ENCODE data around the gene SHB.
"Not testable (repeated sequence)": the region's sequence is repeated elsewhere in the genome, so short reads cannot be mapped to it uniquely, and the experiment has no call there.

The SHB gene

DNA sequence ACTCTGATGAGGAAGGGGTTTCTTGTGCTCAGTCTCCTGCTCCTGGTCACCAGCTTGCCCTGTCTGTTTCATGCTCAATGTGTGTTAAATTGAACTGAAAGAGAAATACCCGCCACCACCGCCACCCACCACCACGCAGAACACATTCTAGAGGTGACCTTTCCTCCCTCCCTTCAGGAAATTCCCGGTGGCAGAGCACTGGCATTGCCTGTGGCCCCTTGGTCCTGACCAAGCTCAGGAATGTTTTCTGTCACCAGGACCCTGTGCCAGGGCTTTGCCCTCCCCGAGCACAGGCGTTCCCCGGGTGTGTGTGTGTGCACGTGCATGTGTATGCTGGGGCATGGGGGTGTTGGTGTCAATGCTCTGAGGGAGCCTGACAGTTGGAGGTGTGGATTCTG lies 154.9 kb downstream of the SHB start:
- Histone ChIP-seq H3K27me3 (ENCODE audit: control insufficient read depth, insufficient read depth, low read length) (no peaks in the 10 kb centered on the region), H3K4me1 (ENCODE audit: control insufficient read depth, insufficient read depth, low read length) (peaks cover 1% of the 10 kb centered on the region), H3K36me3 (ENCODE audit: control insufficient read depth, insufficient read depth, low read length) (peaks cover 4% of the 10 kb centered on the region), H3K9ac (ENCODE audit: low read depth, low read length) (no peak overlapping the region), H3K9me3 (ENCODE audit: control insufficient read depth, insufficient read depth, low read length) (no peaks in the 10 kb centered on the region), H3K4me3 (ENCODE audit: low read depth, low read length) (no peak overlapping the region)

DNA sequence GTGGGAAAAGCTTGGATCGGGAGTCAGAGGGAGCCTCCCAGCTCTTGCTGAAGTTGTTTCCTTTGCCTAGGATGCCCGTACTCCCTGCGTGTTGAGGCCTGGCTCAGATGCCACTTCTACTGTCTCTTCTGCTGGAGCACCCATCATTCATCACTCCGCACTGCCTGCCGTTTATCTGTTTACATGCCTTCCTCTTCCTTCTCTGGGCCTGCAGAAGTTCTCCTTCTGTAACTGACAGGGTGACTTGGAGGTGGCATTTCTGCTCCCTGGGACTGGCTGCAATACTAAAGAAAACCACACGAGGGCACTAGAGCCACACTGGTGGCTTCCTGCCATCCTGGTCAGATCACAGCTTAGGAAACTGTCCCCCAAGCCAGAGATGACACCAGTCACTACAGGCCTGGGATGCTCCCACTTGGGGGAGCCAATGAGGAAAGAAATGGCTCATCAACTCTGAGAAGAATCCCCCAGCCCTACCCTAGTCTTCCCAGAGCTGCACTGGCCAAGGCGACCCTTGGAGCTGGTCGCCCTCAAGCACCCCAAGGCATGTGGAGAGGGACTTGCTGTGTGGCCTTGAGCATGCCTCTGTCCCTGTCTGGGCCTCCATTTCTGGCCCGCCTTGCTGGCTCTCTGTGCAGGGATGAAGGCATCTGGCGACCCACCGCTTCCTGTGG lies 155.4 kb downstream of the SHB start:
- no peaks in the 10 kb centered on the region for H3K4me1 ChIP-seq (ENCODE audit: control insufficient read depth, insufficient read depth, low read length)
- no peak overlapping the region for H3K9ac ChIP-seq (ENCODE audit: low read depth, low read length)
- peaks cover 4% of the 10 kb centered on the region for H3K36me3 ChIP-seq (ENCODE audit: control insufficient read depth, insufficient read depth, low read length)
- no peaks in the 10 kb centered on the region for H3K9me3 ChIP-seq (ENCODE audit: control insufficient read depth, insufficient read depth, low read length)
- no peaks in the 10 kb centered on the region for H3K27me3 ChIP-seq (ENCODE audit: control insufficient read depth, insufficient read depth, low read length)
- H3K4me3 ChIP-seq (ENCODE audit: low read depth, low read length): no peak overlapping the region

DNA sequence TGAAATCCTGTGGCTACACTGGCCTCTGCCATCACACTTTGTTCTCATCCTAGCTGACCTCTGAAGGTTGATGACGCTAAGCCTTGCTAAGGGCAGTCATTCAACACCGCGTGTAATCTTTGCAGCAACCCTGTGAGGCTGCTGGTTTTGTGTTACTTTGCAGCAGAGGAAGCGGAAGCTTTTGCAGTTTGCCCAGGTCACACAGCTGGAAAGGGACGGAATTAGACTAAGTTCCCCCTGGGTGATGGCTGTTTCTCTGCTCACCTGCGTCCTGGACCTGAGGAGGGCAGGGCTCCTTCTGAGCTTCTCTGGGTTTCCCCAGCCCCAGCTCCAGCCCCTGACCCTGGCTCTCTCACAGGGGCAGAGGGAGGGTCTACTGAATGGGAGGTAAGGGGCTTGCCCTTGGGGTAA lies 157.8 kb downstream of the SHB start:
- Histone ChIP-seq H3K9ac (ENCODE audit: low read depth, low read length) (no peak overlapping the region), H3K4me1 (ENCODE audit: control insufficient read depth, insufficient read depth, low read length) (no peaks in the 10 kb centered on the region), H3K4me3 (ENCODE audit: low read depth, low read length) (no peak overlapping the region), H3K9me3 (ENCODE audit: control insufficient read depth, insufficient read depth, low read length) (no peaks in the 10 kb centered on the region), H3K27me3 (ENCODE audit: control insufficient read depth, insufficient read depth, low read length) (no peaks in the 10 kb centered on the region), H3K36me3 (ENCODE audit: control insufficient read depth, insufficient read depth, low read length) (no peaks in the 10 kb centered on the region)

DNA sequence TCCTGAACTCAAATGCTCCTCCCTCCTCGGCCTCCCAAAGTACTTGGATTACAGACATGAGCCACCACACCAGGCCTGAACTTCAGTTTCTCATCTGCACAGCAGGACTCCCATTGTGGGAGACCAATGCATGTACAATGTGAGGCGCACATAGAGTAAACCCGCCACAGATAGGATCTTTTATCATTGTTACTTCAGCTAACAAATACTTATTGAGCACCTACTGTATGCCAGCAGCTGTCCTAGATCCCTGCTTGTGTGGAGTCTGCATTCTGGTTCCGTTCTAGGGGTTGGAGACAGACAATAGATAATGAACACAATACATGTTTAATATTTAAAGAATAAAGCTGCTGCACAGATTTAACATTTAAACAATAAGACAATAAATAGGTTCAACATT lies 158.8 kb downstream of the SHB start:
- Histone ChIP-seq H3K4me3 (ENCODE audit: low read depth, low read length) (no peak overlapping the region), H3K9ac (ENCODE audit: low read depth, low read length) (no peak overlapping the region), H3K27me3 (ENCODE audit: control insufficient read depth, insufficient read depth, low read length) (no peaks in the 10 kb centered on the region), H3K4me1 (ENCODE audit: control insufficient read depth, insufficient read depth, low read length) (no peaks in the 10 kb centered on the region), H3K9me3 (ENCODE audit: control insufficient read depth, insufficient read depth, low read length) (no peaks in the 10 kb centered on the region), H3K36me3 (ENCODE audit: control insufficient read depth, insufficient read depth, low read length) (no peaks in the 10 kb centered on the region)

DNA sequence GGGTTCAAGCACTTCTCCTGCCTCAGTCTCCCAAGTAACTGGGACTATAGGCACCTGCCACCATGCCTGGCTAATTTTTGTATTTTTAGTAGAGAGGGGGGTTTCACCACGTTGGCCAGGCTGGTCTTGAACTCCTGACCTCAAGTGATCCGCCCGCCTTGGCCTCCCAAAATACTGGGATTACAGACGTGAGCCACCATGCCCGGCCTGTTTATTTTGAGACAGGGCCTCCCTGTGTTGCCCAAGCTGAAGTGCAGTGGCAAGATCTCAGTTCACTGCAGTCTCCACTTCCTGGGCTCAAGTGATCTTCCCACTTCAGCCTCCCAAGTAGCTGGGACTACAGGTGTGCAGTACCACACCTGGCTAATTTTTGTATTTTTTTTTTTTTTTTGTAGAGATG lies 159.2 kb downstream of the SHB start:
- not testable (repeated sequence) for H3K4me3 ChIP-seq (ENCODE audit: low read depth, low read length); H3K36me3 ChIP-seq (ENCODE audit: control insufficient read depth, insufficient read depth, low read length); H3K9me3 ChIP-seq (ENCODE audit: control insufficient read depth, insufficient read depth, low read length); H3K4me1 ChIP-seq (ENCODE audit: control insufficient read depth, insufficient read depth, low read length); H3K27me3 ChIP-seq (ENCODE audit: control insufficient read depth, insufficient read depth, low read length); H3K9ac ChIP-seq (ENCODE audit: low read depth, low read length)

DNA sequence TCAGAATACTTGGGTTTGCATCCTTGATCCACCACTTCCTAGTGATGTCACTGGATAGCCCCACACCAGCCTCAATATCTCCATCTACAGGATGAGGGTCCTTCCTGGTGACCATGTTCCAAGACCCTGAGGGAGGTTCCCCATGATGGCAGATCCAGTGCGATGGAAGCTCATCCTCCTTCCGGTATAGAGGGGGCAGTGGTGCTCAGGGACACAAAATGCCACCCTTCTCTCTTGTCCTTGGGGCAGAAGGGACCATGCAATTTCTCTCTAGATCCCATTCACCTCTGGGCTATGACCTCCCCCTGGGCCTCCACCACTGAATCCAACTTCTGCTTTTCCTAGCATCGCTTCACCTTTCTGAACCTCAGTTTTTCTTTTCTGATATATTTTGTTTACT lies 159.7 kb downstream of the SHB start:
- Histone ChIP-seq H3K4me3 (ENCODE audit: low read depth, low read length) (no peak overlapping the region), H3K27me3 (ENCODE audit: control insufficient read depth, insufficient read depth, low read length) (no peaks in the 10 kb centered on the region), H3K36me3 (ENCODE audit: control insufficient read depth, insufficient read depth, low read length) (no peaks in the 10 kb centered on the region), H3K9ac (ENCODE audit: low read depth, low read length) (no peak overlapping the region), H3K4me1 (ENCODE audit: control insufficient read depth, insufficient read depth, low read length) (peaks cover 2% of the 10 kb centered on the region), H3K9me3 (ENCODE audit: control insufficient read depth, insufficient read depth, low read length) (no peaks in the 10 kb centered on the region)

DNA sequence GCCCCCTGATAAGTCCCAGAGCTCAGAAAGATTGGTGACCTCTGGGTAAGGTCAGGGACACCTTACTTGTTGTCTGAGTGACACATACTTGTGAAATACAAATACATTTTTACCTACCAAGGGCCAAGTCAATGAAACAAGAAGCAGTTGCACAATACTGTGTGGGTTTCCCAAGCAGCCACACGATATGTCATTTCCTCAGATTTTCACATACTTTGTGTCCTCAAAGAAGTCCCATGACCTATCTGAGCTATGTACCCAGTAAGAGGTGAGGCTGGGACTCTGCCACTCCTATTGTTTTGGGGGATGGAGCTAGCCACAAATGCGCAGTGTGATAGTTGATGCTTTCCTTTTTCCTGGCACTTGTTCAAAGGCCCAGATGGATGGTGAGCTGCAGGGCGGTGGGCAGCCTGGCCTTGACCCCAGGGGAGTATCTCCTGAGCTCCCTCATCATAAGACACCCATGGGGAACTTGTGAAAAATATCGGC lies 160.3 kb downstream of the SHB start:
- no peaks in the 10 kb centered on the region for H3K27me3 ChIP-seq (ENCODE audit: control insufficient read depth, insufficient read depth, low read length)
- no peak overlapping the region for H3K4me3 ChIP-seq (ENCODE audit: low read depth, low read length)
- no peaks in the 10 kb centered on the region for H3K36me3 ChIP-seq (ENCODE audit: control insufficient read depth, insufficient read depth, low read length)
- no peaks in the 10 kb centered on the region for H3K9me3 ChIP-seq (ENCODE audit: control insufficient read depth, insufficient read depth, low read length)
- peaks cover 2% of the 10 kb centered on the region for H3K4me1 ChIP-seq (ENCODE audit: control insufficient read depth, insufficient read depth, low read length)
- H3K9ac ChIP-seq (ENCODE audit: low read depth, low read length): no peak overlapping the region

DNA sequence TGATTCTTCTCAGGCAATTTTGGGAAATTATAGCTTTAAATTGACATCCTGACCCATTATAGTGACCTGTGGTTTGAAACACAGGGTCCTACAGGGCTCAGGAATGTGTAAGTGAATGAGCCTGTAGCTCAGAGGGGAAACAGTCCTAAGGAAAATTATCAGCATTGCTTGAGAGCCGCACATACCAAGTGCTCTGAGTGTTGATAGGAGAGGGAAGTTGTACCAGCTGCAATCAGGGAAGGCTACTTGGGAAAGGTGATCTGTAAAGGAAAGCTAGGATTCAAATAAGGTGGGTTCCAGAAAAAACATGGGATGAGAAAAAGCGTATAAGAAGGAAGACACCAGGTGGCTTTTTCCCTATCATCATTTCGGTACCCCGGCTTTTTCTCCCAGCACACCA lies 160.7 kb downstream of the SHB start:
- Histone ChIP-seq H3K4me1 (ENCODE audit: control insufficient read depth, insufficient read depth, low read length) (peaks cover 2% of the 10 kb centered on the region), H3K27me3 (ENCODE audit: control insufficient read depth, insufficient read depth, low read length) (no peaks in the 10 kb centered on the region), H3K4me3 (ENCODE audit: low read depth, low read length) (no peak overlapping the region), H3K9ac (ENCODE audit: low read depth, low read length) (no peak overlapping the region), H3K9me3 (ENCODE audit: control insufficient read depth, insufficient read depth, low read length) (no peaks in the 10 kb centered on the region), H3K36me3 (ENCODE audit: control insufficient read depth, insufficient read depth, low read length) (no peaks in the 10 kb centered on the region)

DNA sequence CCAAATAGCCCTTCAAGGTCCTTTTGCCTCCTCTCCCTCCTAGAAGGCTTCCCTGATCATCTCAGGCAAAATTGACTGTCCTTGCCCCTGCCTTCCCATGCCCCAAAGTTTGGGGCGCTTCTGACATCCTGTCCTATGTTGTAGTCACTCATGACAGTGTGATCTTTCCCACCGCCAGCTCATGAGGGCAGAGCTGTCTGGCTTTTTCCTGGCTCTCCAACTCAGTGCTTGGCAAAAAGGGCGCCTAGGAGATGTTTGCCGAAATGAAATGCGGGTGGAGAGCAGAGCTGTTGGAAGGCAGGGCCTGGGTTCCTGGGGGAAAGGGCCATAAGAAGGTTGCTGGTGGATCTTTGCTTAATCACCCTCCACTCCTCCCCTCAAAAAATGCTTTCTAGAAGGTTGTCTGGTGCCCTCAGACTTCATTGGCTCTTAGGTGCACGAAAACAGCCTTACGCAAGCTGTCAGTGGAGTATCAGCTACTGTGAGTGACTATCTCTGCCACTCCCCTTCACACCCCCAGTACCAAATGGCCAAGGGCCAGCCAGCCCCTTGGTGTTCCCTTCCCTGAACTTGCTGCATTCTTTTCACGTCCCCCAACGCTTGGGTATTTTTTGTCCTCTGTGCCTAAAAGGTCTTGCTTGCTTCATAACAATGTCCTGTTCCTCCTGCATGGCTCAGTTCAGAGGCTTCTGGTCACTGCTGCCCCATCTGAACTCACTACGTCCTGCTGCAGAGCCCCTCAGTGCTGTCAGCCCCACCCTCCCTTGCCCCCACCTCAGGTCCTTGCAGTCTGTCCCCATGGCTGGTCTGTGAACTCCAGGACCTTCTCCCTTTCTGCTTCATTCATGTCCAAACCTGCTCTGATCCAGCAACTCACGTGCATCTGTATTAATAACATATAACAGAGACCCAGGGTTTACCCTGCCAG lies 162.5 kb downstream of the SHB start:
- Histone ChIP-seq H3K4me1 (ENCODE audit: control insufficient read depth, insufficient read depth, low read length) (peaks cover 6% of the 10 kb centered on the region), H3K9ac (ENCODE audit: low read depth, low read length) (no peak overlapping the region), H3K4me3 (ENCODE audit: low read depth, low read length) (no peak overlapping the region), H3K9me3 (ENCODE audit: control insufficient read depth, insufficient read depth, low read length) (no peaks in the 10 kb centered on the region), H3K27me3 (ENCODE audit: control insufficient read depth, insufficient read depth, low read length) (no peaks in the 10 kb centered on the region), H3K36me3 (ENCODE audit: control insufficient read depth, insufficient read depth, low read length) (no peaks in the 10 kb centered on the region)

DNA sequence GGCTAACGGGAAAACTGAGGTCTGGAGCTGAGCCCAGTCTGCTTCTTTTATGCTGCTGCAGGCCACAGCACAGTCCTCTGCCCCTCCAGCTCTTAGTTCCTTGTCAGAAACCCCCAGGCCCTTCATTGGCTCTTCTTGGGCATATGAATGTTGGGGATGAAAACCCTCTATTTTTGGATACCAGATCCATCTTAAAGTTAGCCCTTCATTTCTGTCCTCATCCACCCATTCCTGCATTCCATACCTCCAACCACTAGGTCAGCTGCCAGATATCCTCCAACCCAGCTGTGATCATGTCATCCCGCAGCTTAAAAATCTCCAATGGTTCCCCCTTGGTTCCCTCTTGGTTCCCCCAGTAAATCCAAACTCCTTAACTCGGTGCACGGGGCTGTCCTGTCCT lies 163.3 kb downstream of the SHB start:
- no peaks in the 10 kb centered on the region for H3K9me3 ChIP-seq (ENCODE audit: control insufficient read depth, insufficient read depth, low read length)
- no peak overlapping the region for H3K4me3 ChIP-seq (ENCODE audit: low read depth, low read length)
- H3K9ac ChIP-seq (ENCODE audit: low read depth, low read length): no peak overlapping the region
- no peaks in the 10 kb centered on the region for H3K36me3 ChIP-seq (ENCODE audit: control insufficient read depth, insufficient read depth, low read length)
- peaks cover 6% of the 10 kb centered on the region for H3K4me1 ChIP-seq (ENCODE audit: control insufficient read depth, insufficient read depth, low read length)
- no peaks in the 10 kb centered on the region for H3K27me3 ChIP-seq (ENCODE audit: control insufficient read depth, insufficient read depth, low read length)

DNA sequence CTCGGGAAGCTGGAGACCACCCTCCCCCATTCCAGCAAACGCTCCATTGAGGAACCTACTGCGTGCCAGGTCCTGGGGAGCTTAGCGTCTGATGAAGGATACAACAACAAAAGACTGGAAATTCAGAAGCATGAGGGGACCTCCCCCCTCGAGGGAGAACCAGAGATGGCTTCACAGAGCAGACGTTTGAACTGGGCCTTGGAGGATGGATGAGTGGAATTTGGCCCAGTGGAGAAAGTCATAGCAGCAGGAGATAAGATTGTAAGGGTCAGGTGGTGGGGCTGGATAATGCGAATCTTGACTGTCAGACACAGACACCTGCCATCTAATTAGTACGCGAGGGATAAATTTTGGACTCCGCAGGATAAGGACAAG lies 163.9 kb downstream of the SHB start:
- Histone ChIP-seq H3K9ac (ENCODE audit: low read depth, low read length) (no peak overlapping the region), H3K4me1 (ENCODE audit: control insufficient read depth, insufficient read depth, low read length) (peaks cover 6% of the 10 kb centered on the region), H3K27me3 (ENCODE audit: control insufficient read depth, insufficient read depth, low read length) (no peaks in the 10 kb centered on the region), H3K4me3 (ENCODE audit: low read depth, low read length) (peak overlapping the region; percentile 97), H3K36me3 (ENCODE audit: control insufficient read depth, insufficient read depth, low read length) (no peaks in the 10 kb centered on the region), H3K9me3 (ENCODE audit: control insufficient read depth, insufficient read depth, low read length) (no peaks in the 10 kb centered on the region)
